COLO829 (cell line): ENCODE measurements around the gene HES1.

Experiments
- DNase-seq: peaks from one replicate; pipeline ENCODE4 v3.0.0; 2012; ENCODE audit warnings: low spot score

The HES1 gene

DNA sequence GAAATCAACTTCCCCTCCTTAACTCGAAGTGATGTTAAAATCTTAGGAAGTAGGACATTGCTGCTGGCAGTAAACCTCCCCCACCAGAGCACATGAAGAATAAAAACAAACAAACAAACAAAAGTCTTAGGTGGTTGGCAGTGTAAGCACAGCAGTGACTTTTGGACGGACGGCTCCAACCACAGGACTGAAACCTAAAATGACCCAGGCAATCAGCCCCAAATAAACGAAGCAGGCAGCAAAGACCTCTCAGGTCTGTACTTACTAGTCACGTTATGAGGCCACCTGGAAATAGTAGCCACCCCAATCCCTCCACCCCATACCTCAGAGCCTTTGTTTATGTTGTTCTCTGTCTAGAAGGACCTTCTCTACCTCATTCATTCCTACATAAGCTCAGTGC, 33.5 kb upstream of the HES1 start:
- DNase-seq = no peak

DNA sequence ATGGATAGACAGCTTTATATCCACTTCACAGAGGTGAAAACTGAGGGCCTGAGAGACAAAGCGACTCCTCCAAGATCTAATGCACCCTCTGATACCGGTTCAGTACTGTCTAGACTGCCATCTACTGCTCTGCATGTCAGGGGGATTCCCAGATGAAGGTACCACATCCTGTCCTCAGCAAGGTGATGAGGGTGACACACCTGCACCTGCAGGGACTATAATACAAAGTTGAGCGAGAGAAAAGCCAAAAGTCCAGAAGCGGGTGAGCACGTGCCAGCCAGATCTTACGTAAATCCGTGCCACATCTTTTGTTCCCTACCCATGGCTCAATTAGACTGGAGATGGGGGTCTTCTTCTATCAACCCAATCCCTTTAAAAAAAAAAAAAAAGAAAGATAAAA, 32.4 kb upstream of the HES1 start:
- DNase-seq = no peak

GRCh38 chr3:194103983-194104751, 31.8 kb upstream of the HES1 start:
- DNase-seq = no peak

DNA sequence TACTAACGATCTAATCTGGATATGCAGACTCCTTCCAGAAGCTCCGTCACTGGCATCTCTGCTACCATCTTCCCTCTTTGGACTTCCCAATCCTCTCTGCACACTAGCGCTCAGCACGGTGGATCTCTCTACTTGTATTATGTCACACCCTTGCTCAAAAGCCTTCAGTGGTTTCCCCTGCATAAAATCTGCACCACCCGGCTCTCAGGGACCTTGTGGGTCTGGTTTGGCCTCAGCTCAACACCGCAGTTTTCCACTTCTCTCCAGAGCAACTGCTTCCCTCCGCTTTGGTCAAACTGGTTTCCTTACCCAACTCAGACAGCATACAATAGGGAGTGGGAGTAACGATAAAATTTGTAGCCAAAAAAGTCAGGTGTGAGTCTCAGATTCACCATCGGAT, 30.7 kb upstream of the HES1 start:
- DNase-seq = no peak

DNA sequence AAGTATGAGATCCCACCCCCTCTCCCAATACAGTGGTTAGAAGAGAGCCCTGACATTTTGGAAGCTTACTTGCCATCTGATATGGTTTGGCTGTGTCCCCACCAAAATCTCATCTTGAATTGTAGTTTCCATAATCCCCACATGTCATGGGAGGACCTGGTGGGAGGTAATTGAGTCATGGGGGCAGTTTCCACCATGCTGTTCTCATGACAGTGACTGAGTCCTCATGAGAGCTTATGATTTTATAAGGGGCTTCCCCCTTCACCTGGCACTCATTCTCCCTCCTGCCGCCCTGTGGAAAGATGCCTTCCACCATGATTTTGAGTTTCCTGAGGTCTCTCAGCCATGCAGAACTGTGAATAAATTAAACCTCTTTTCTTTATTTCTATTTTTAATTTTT, 28.8 kb upstream of the HES1 start:
- DNase-seq = no peak

- no peak for DNase-seq
Measured at GRCh38 chr3:194109192-194109863, 26.6 kb upstream of the HES1 start.

- no peak for DNase-seq
Measured at GRCh38 chr3:194110483-194110882, 25.5 kb upstream of the HES1 start.

DNA sequence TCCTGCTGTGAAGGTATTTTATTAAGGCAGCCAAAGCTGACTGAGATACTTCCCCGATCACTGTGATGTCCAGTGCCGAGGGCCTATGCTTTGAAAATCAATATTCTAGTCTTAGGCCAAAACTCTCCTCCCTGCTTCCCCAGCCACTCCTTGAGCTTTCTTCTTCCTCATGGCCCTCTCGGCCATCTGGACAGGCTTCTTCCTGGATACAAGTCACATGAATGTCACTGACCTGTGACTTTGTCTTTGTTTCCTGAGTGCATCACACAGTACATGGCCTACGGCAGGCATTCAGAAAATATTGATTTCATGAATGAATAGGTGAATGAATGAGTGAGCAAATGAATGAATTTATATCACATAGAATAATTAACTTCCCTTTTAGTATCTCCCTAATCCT, 24.6 kb upstream of the HES1 start:
- no peak for DNase-seq

- no peak for DNase-seq
Measured at GRCh38 chr3:194112120-194113106, 23.5 kb upstream of the HES1 start.

DNA sequence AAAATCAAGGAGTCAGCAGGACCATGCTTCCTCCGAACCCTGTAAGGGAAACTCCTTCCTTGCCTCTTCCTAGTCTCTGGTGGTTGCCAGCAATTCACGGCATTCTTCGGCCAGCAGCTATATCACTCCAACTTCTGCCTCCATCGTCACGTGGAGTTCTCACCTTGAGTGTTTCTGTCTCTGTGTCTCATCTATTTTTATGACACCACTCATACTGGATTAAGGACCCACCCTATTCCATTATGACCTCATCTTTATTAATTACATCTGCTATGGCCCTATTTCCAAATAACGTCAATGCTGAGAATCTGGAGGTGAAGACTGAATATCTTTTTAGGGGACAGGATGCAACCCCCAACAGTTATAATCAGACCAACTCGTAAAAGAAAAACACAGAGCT, 21.8 kb upstream of the HES1 start:
- DNase-seq = no peak

GRCh38 chr3:194117104-194117845, 18.7 kb upstream of the HES1 start:
- no peak for DNase-seq

DNA sequence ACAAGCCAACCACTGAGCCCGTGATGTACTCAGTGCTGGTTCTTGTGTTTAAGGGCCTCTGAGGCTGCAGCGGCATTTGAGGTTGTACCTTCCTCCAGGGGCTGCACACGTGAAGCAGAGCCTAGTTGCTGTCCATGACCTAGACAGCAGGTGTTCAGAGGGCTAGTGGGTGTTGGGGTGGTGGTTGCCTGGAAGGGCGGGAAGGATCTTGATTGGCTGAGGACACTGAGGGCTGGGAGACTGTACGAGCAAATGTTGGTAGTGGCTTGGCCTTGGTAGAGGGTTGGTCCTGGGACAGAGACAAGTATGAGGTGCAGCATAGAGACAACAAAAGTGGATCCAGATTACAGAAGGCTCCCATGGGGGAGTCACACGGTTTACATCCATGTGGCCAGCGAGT, 17.0 kb upstream of the HES1 start:
- DNase-seq = no peak

GRCh38 chr3:194119831-194120590, 15.9 kb upstream of the HES1 start:
- DNase-seq = no peak

GRCh38 chr3:194120789-194121770, 14.9 kb upstream of the HES1 start:
- no peak for DNase-seq

GRCh38 chr3:194121891-194122631, 13.9 kb upstream of the HES1 start:
- DNase-seq = no peak

DNA sequence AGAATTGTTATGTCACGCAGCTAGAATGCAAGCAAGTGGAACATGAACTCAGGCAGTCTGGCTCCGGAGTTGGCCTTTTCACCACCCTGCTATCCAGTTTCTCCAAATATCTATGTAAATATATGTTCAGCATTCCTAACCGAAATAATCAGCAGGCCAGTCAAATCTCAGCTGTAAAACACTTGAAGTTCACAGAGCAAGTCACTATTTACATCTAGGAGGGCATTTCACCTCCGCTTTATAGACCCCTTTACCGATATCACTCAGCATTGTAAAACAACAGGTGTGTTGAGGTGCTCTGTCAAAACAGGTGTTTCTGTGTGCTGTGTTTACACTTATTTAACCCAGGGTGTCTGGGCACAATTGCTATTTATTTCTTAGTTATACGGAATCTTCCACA, 12.2 kb upstream of the HES1 start:
- DNase-seq = no peak

GRCh38 chr3:194124193-194124592, 11.8 kb upstream of the HES1 start:
- DNase-seq = no peak

GRCh38 chr3:194125442-194125841, 10.5 kb upstream of the HES1 start:
- DNase-seq = no peak

- no peak for DNase-seq
Measured at GRCh38 chr3:194126790-194127189, 9.2 kb upstream of the HES1 start.
